H1 (cell line): ENCODE measurements around the gene ELMO1. TPM values are rescaled to one million over a fixed set of nuclear protein-coding genes. Genes with fewer than 3 reads are reported as not detected.

ENCODE experiments used
- CTCF ChIA-PET: fragments of 300-600 bp; sonication (Branson Sonifier 250); formaldehyde crosslinking; loops from one replicate; lab custom pipeline; 2021; ENCODE audit not compliant: partially characterized antibody; lab: Charles Lee
- POLR2A ChIA-PET: fragments of 300-600 bp; sonication (Branson Sonifier 250); formaldehyde crosslinking; loops from one replicate; lab custom pipeline; 2021; ENCODE audit warnings: inconsistent platforms; ENCODE audit not compliant: partially characterized antibody; lab: Charles Lee
- DNase-seq, 2 experiments: peaks; one replicate each; pipeline versions ENCODE4 v3.0.0 to v3.0.0-alpha.2; 2010 to 2022; ENCODE audit warnings: low spot score in 2 of 2, low read depth in 1 of 2, mixed read lengths in 1 of 2
- FAIRE-seq: peaks from 2 replicates; lab custom pipeline; 2011; peaks lifted over from hg19 to GRCh38; lab: Jason Lieb, UNC
- H2AFZ ChIP-seq: 2 replicates; pipeline ENCODE4 v1.8.1; 2012; ENCODE audit warnings: low read length, inconsistent platforms
- H2AK5ac ChIP-seq: 2 replicates; pipeline ENCODE4 v1.6.1; 2013; ENCODE audit warnings: low read depth, low read length
- H2BK120ac ChIP-seq: replicated peaks from 2 replicates; pipeline ENCODE3; 2013; ENCODE audit warnings: low read depth, low read length, inconsistent platforms
- H2BK12ac ChIP-seq: 2 replicates; pipeline ENCODE4 v1.6.1; 2013; ENCODE audit warnings: low read depth, low read length
- H2BK15ac ChIP-seq: 2 replicates; pipeline ENCODE4 v1.6.1; 2013; ENCODE audit warnings: low read length
- H2BK20ac ChIP-seq: 2 replicates; pipeline ENCODE4 v1.6.1; 2013; ENCODE audit warnings: low read length
- H2BK5ac ChIP-seq: 2 replicates; pipeline ENCODE4 v1.6.1; 2013; ENCODE audit warnings: low read depth, low read length
- H3K14ac ChIP-seq: 2 replicates; pipeline ENCODE4 v1.6.1; 2013; ENCODE audit warnings: inconsistent platforms; ENCODE audit not compliant: insufficient read length
- H3K18ac ChIP-seq: 2 replicates; pipeline ENCODE4 v1.6.1; 2013; ENCODE audit warnings: low read length; ENCODE audit errors: extremely low read depth
- H3K23ac ChIP-seq: 2 replicates; pipeline ENCODE4 v1.6.1; 2013; ENCODE audit warnings: inconsistent platforms; ENCODE audit not compliant: insufficient read length
- H3K23me2 ChIP-seq: 2 replicates; pipeline ENCODE4 v1.6.1; 2013; ENCODE audit warnings: low read depth, low read length
- H3K27ac ChIP-seq: 2 replicates; pipeline ENCODE4 v1.6.1; 2011; ENCODE audit warnings: low read depth, low read length, inconsistent platforms
- H3K27me3 ChIP-seq, 4 experiments: replicated peaks in 1 of 4; 1 replicate in 1 of 4; 2 replicates in 3 of 4; pipeline versions ENCODE4 v1.6.1 to v1.8.1; 2011 to 2013; ENCODE audit warnings: low read length in 3 of 4, mild to moderate bottlenecking in 3 of 4, inconsistent platforms in 2 of 4, mixed read lengths in 2 of 4, moderate library complexity in 1 of 4; ENCODE audit not compliant: control insufficient read depth in 3 of 4, insufficient read depth in 3 of 4; ENCODE audit errors: extremely low read depth in 1 of 4
- H3K36me3 ChIP-seq, 4 experiments: 2 replicates each; pipeline versions ENCODE4 v1.6.1 to v1.8.1; 2011 to 2013; ENCODE audit warnings: mild to moderate bottlenecking in 4 of 4, low read length in 3 of 4, moderate library complexity in 2 of 4, control low read depth in 1 of 4, inconsistent platforms in 1 of 4; ENCODE audit not compliant: insufficient read depth in 4 of 4, control insufficient read depth in 2 of 4
- H3K4ac ChIP-seq: replicated peaks from 2 replicates; pipeline ENCODE3; 2013; ENCODE audit warnings: low read length, low read depth, mixed read lengths, inconsistent platforms; ENCODE audit not compliant: insufficient read length
- H3K4me1 ChIP-seq, 4 experiments: replicated peaks in 1 of 4; 1 replicate in 1 of 4; 2 replicates in 3 of 4; pipeline versions ENCODE4 v1.6.1 to v1.8.1; 2011 to 2013; ENCODE audit warnings: low read length in 3 of 4, inconsistent platforms in 2 of 4, mixed read lengths in 1 of 4; ENCODE audit not compliant: insufficient read depth in 4 of 4, control insufficient read depth in 3 of 4
- H3K4me2 ChIP-seq, 2 experiments: 2 replicates each; pipeline versions ENCODE4 v1.6.1 to v1.8.1; 2011 to 2013; ENCODE audit warnings: low read depth in 2 of 2, low read length in 2 of 2, control low read depth in 1 of 2, inconsistent platforms in 1 of 2, mild to moderate bottlenecking in 1 of 2; ENCODE audit not compliant: insufficient read depth in 1 of 2
- H3K4me3 ChIP-seq, 4 experiments: fragments of 200-600, 300-600 bp in 1 of 4; sonication (generic), shearing (Covaris generic), sonication (Bioruptor Twin) in 1 of 4; 2 replicates each; pipeline versions ENCODE4 v1.5.1 to v1.8.1; 2011 to 2016; ENCODE audit warnings: low read length in 4 of 4, low read depth in 3 of 4, control low read depth in 2 of 4, inconsistent platforms in 2 of 4, mild to moderate bottlenecking in 2 of 4, mixed read lengths in 1 of 4, moderate library complexity in 1 of 4; ENCODE audit not compliant: insufficient read depth in 2 of 4; ENCODE audit errors: extremely low read depth in 1 of 4
- H3K56ac ChIP-seq: replicated peaks from 2 replicates; pipeline ENCODE3; 2013; ENCODE audit warnings: low read depth, mild to moderate bottlenecking, mixed read lengths, low read length, inconsistent platforms; ENCODE audit not compliant: insufficient read length
- H3K79me1 ChIP-seq: 2 replicates; pipeline ENCODE4 v1.6.1; 2013; ENCODE audit warnings: low read depth, low read length, control low read depth
- H3K79me2 ChIP-seq, 2 experiments: 2 replicates each; pipeline versions ENCODE4 v1.6.1 to v1.8.1; 2012 to 2013; ENCODE audit warnings: low read length in 2 of 2, mild to moderate bottlenecking in 2 of 2, inconsistent platforms in 1 of 2; ENCODE audit not compliant: insufficient read depth in 2 of 2, control insufficient read depth in 1 of 2
- H3K9ac ChIP-seq, 4 experiments: replicated peaks in 1 of 4; 1 replicate in 1 of 4; 2 replicates in 3 of 4; pipeline versions ENCODE4 v1.6.1 to v1.8.1; 2011 to 2013; ENCODE audit warnings: low read depth in 3 of 4, low read length in 3 of 4, control low read depth in 2 of 4, mild to moderate bottlenecking in 2 of 4, moderate library complexity in 2 of 4, inconsistent platforms in 1 of 4; ENCODE audit errors: extremely low read depth in 1 of 4
- H3K9me3 ChIP-seq, 2 experiments: 2 replicates each; pipeline versions ENCODE4 v1.6.1 to v1.8.1; 2012 to 2013; ENCODE audit warnings: mild to moderate bottlenecking in 2 of 2, moderate library complexity in 2 of 2, control low read depth in 1 of 2, inconsistent platforms in 1 of 2, low read depth in 1 of 2, low read length in 1 of 2, mixed read lengths in 1 of 2; ENCODE audit not compliant: insufficient read depth in 2 of 2
- H4K20me1 ChIP-seq, 2 experiments: replicated peaks in 1 of 2; 2 replicates each; pipeline versions ENCODE3 to v1.8.1; 2011 to 2013; ENCODE audit warnings: inconsistent platforms in 2 of 2, low read length in 2 of 2, mild to moderate bottlenecking in 1 of 2; ENCODE audit not compliant: insufficient read depth in 2 of 2, control insufficient read depth in 1 of 2
- H4K5ac ChIP-seq: 2 replicates; pipeline ENCODE4 v1.6.1; 2013; ENCODE audit warnings: low read length, low read depth, mixed read lengths, inconsistent platforms; ENCODE audit not compliant: insufficient read length
- H4K8ac ChIP-seq: 2 replicates; pipeline ENCODE4 v1.8.0; 2013; ENCODE audit warnings: mild to moderate bottlenecking, moderate library complexity, low read length, inconsistent platforms; ENCODE audit not compliant: insufficient read depth; ENCODE audit errors: extremely low read depth
- H4K91ac ChIP-seq: replicated peaks from 2 replicates; pipeline ENCODE3; 2013; ENCODE audit warnings: low read length, mixed read lengths, inconsistent platforms; ENCODE audit not compliant: insufficient read length
- GABPA ChIP-seq: IDR thresholded peaks from 2 replicates; pipeline ENCODE4 v1.6.1; 2011; ENCODE audit warnings: mild to moderate bottlenecking, low read length, moderate library complexity, borderline replicate concordance; ENCODE audit not compliant: insufficient read depth
- HDAC2 ChIP-seq, 2 experiments: fragments of 300-600 bp in 1 of 2; sonication (generic) in 1 of 2; IDR thresholded peaks; 2 replicates each; pipeline ENCODE4 v1.6.1; 2011 to 2012; ENCODE audit warnings: low read depth in 2 of 2, low read length in 2 of 2, mild to moderate bottlenecking in 2 of 2, moderate library complexity in 2 of 2, borderline replicate concordance in 1 of 2, inconsistent platforms in 1 of 2
- KDM4A ChIP-seq: IDR thresholded peaks from one replicate; pipeline ENCODE4 v1.7.1; 2012; ENCODE audit warnings: low read depth, mild to moderate bottlenecking, moderate library complexity, low read length, inconsistent platforms; ENCODE audit not compliant: severe bottlenecking
- MAFK ChIP-seq: IDR thresholded peaks from 2 replicates; pipeline ENCODE4 v1.6.1; 2012; ENCODE audit warnings: low read depth, mild to moderate bottlenecking, improper control_type of control experiment, low read length
- MAX ChIP-seq: IDR thresholded peaks from 2 replicates; pipeline ENCODE4 v1.6.1; 2012; ENCODE audit warnings: inconsistent platforms
- PHF8 ChIP-seq: fragments of 200-600 bp; sonication (generic); conservative IDR thresholded peaks from 2 replicates; pipeline ENCODE4 v1.7.1; 2012; ENCODE audit warnings: low read depth, mild to moderate bottlenecking, inconsistent platforms, low read length, moderate library complexity
- RBBP5 ChIP-seq: IDR thresholded peaks from 2 replicates; pipeline ENCODE4 v1.7.1; 2012; ENCODE audit warnings: low read depth, mild to moderate bottlenecking, inconsistent platforms, low read length, moderate library complexity, borderline replicate concordance
- SUZ12 ChIP-seq: fragments of 200-600 bp; sonication (generic); IDR thresholded peaks from 2 replicates; pipeline ENCODE4 v1.6.1; 2012; ENCODE audit warnings: mild to moderate bottlenecking, inconsistent platforms, low read length, moderate library complexity, mixed read lengths
- TAF7 ChIP-seq: optimal IDR thresholded peaks from 2 replicates; pipeline ENCODE3; 2011; ENCODE audit warnings: low read depth, mild to moderate bottlenecking, inconsistent platforms, low read length, moderate library complexity, borderline replicate concordance
- WGBS, 2 experiments: shearing (Covaris generic) in 1 of 2; methylation state at CpG; one replicate each; pipeline versions ENCODE4 v1.1.6 to v1.1.7; 2013 to 2015; ENCODE audit warnings: low lambda C conversion rate in 2 of 2, mixed read lengths in 2 of 2, inconsistent platforms in 1 of 2, low coverage in 1 of 2, missing lambda C conversion rate in 1 of 2; ENCODE audit not compliant: insufficient replicate concordance in 2 of 2, insufficient coverage in 1 of 2, insufficient read length in 1 of 2; ENCODE audit errors: extremely low coverage in 1 of 2, missing lambda C conversion rate in 1 of 2; 5-methylcytosine and 5-hydroxymethylcytosine counted together
- polyA plus RNA-seq, 7 experiments: library from polyadenylated mRNA; depleted of rRNA in 3 of 7; stranded (reverse) in 5 of 7; unstranded in 2 of 7; fragments of >200 nt in 5 of 7; fragments of 200-250 nt in 2 of 7; gene quantifications; 1 replicate in 5 of 7; 2 replicates in 1 of 7; 4 replicates in 1 of 7; pipeline versions ENCODE4 v1.2.1 to v1.2.3, GENCODE V29; 2011 to 2013; ENCODE audit warnings: missing spikeins in 2 of 7, mixed read lengths in 2 of 7
- total RNA-seq: library from RNA; stranded (reverse); fragmentation: NEBNext Ultra II Directional; extraction: Animal tissue kit (Norgen Biotek cat#: 25700); gene quantifications from 2 replicates; pipeline ENCODE4 v1.2.1, GENCODE V29; 2021

ELMO1 gene
- total and polyA plus RNA-seq, 2 of the 8 experiments (the other 6 are each of a cell fraction or from before 2014, with no cell fraction given) = 18.4 to 21.0 TPM

GRCh38 chr7:36942541-36942940 is 506.1 kb downstream of the ELMO1 start:
- no peak overlapping the region for H4K91ac ChIP-seq
- TF ChIP-seq GABPA (no peak), RBBP5 (no peak), TAF7 (no peak), SUZ12 (no peak), KDM4A (no peak), MAFK (no peak), HDAC2 (IDR thresholded peaks at IDR 0.05; ENCODE audit: borderline replicate concordance in 1 of 2, low read depth in 2 of 2, low read length in 2 of 2) (no peak), PHF8 (no peak), MAX (no peak)
- FAIRE-seq (no peak), DNase-seq (no peak)
- no peaks in the 10 kb centered on the region for H3K23me2 ChIP-seq
- no peak overlapping the region for H2BK20ac ChIP-seq
- H3K4me2 ChIP-seq = no peak overlapping the region
- ChIA-PET POLR2A (interaction anchor here (0.7 to 1.0 kb wide), 2 partner anchors 12 to 270 kb away, joined by 3 read pairs; no protein-coding TSS in a partner anchor), CTCF (interaction anchor here (1.0 to 2.2 kb wide), 7 partner anchors 9 to 46 kb away, joined by 3 to 5 read pairs (median 3); no protein-coding TSS in a partner anchor)
- H4K5ac ChIP-seq = no peak overlapping the region
- no peak overlapping the region for H3K9ac ChIP-seq
- 85% methylated on average over 4 of the region's 4 CpGs; no CpG with 5 or more reads in 1 of the 2 experiments for WGBS, 2 experiments
- H2AFZ ChIP-seq = no peak overlapping the region
- no peak overlapping the region for H2BK12ac ChIP-seq
- H3K14ac ChIP-seq = no peak overlapping the region
- H2BK5ac ChIP-seq = no peak overlapping the region
- no peak overlapping the region for H3K23ac ChIP-seq
- no peak overlapping the region for H2AK5ac ChIP-seq
- H4K8ac ChIP-seq = no peak overlapping the region
- H3K79me1 ChIP-seq = no peaks in the 10 kb centered on the region
- H3K27me3 ChIP-seq = no peaks in the 10 kb centered on the region
- H3K79me2 ChIP-seq = no peaks in the 10 kb centered on the region
- peaks cover 0 to 7% (median 2%) of the 10 kb centered on the region in 4 experiments; a peak in 1 of 7 replicates for H3K4me1 ChIP-seq
- H3K36me3 ChIP-seq = no peaks in the 10 kb centered on the region; a peak in 1 of 8 replicates
- H4K20me1 ChIP-seq = no peaks in the 10 kb centered on the region
- no peak overlapping the region for H3K27ac ChIP-seq
- H3K18ac ChIP-seq = no peak overlapping the region
- no peak overlapping the region for H2BK15ac ChIP-seq
- H2BK120ac ChIP-seq = no peak overlapping the region
- no peak overlapping the region for H3K4ac ChIP-seq
- H3K9me3 ChIP-seq = peaks cover 8 to 14% of the 10 kb centered on the region in 2 experiments
- H3K56ac ChIP-seq = no peak overlapping the region
- H3K4me3 ChIP-seq = no peak overlapping the region
